Testis (tissue), 2 donors: ENCODE results near the gene KIRREL1.

ENCODE experiments used
- POLR2A ChIP-seq: fragments of 450-650 bp; IDR thresholded peaks from one replicate; pipeline ENCODE4 v1.6.1; 2017; ENCODE audit warnings: antibody characterized with exemption, mild to moderate bottlenecking, moderate library complexity
- TF ChIP-seq, protein P1 (sequence below), 3 experiments: fragments of 450-650 bp in 2 of 3; fragments of 200-600 bp in 1 of 3; sonication (generic) in 1 of 3; IDR thresholded peaks; one replicate each; pipeline ENCODE4 v1.5.1; 2016 to 2019; ENCODE audit warnings: antibody characterized with exemption in 3 of 3, mild to moderate bottlenecking in 2 of 3, moderate library complexity in 1 of 3

DNA sequence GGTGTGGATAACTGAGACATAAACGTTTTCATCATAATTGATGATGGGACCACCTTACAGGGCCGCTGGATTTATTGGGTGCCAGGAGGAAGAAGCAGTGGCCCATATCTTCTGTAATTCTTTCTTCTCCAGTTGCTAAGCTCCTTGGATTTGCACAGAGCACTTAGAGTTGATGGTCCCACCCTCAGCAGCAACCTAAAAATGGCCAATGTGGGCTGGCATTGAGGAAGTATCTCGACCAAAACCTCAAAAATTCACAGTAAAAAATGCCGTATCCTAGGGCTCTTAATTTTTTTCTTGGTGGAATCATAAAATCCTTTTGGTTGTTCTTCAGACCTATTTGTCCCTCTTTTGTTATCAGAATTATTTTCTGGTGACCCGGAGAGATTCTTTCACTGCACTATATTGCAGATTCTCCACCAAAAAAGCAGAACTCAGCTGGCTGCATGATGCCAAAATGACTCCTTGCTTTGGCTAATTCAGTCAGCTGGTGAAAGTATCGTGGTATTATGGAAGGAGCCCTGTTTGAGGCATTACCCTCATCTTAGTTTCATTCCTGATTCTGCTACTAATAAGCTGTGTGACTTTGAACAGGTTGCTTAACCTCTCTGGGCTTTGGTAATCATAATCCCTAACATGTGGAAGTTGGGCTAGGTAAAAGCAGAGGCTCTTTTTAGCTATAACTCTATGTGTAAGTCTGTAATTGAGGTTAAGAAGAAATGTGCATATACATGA lies 27.6 kb downstream of the KIRREL1 start:
- TF ChIP-seq, protein P1, sequence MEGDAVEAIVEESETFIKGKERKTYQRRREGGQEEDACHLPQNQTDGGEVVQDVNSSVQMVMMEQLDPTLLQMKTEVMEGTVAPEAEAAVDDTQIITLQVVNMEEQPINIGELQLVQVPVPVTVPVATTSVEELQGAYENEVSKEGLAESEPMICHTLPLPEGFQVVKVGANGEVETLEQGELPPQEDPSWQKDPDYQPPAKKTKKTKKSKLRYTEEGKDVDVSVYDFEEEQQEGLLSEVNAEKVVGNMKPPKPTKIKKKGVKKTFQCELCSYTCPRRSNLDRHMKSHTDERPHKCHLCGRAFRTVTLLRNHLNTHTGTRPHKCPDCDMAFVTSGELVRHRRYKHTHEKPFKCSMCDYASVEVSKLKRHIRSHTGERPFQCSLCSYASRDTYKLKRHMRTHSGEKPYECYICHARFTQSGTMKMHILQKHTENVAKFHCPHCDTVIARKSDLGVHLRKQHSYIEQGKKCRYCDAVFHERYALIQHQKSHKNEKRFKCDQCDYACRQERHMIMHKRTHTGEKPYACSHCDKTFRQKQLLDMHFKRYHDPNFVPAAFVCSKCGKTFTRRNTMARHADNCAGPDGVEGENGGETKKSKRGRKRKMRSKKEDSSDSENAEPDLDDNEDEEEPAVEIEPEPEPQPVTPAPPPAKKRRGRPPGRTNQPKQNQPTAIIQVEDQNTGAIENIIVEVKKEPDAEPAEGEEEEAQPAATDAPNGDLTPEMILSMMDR (IDR thresholded peaks at IDR 0.05): no peak
- TF ChIP-seq POLR2A: no peak
